ENCODE results near the gene NAT14.

GRCh38 chr19:55465460-55466240 is 19.3 kb upstream of the NAT14 start:
- TF ChIP-seq CTCF (IDR thresholded peaks at IDR 0.05 in 4 of 5, conservative IDR thresholded peaks at IDR 0.05 in 1 of 5) (no peak), POLR2A (IDR thresholded peaks at IDR 0.05) (no peak)
